GM21360 (cell line): ENCODE data around the gene PTBP3.
"Not testable (repeated sequence)": the region's sequence is repeated elsewhere in the genome, so short reads cannot be mapped to it uniquely, and the experiment has no call there.

ENCODE experiments used
- ATAC-seq: cut with Tn5 transposase; IDR thresholded peaks from one replicate; pipeline ENCODE4 v1.9.1; 2021; ENCODE audit warnings: mild to moderate bottlenecking, moderate library complexity; ENCODE audit not compliant: unreplicated experiment

Gene PTBP3

GRCh38 chr9:112325127-112325526 lies 8.3 kb downstream of the PTBP3 start:
- ATAC-seq: no peak

DNA sequence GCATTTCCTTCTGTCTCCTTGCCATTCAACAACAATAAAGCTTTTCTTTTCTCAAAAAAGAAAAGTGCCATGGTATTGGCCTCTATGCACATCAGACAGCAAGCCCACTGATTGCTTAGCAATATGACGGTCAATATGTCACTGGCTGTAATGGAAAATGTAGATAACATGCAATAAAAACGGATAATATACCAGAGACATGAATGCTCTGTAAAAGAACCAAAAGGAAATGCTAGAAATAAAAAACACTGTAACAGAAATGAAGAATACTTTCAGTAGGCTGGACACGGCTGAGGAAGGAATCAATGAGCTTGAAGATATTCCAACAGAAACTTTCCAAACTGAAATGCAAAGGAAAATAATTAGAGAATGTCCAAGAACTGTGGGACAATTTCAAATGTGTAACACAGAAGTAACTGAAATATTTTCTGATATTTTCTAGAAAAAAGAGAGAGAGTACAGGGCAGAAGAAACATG lies 10.0 kb downstream of the PTBP3 start:
- ATAC-seq: no peak

DNA sequence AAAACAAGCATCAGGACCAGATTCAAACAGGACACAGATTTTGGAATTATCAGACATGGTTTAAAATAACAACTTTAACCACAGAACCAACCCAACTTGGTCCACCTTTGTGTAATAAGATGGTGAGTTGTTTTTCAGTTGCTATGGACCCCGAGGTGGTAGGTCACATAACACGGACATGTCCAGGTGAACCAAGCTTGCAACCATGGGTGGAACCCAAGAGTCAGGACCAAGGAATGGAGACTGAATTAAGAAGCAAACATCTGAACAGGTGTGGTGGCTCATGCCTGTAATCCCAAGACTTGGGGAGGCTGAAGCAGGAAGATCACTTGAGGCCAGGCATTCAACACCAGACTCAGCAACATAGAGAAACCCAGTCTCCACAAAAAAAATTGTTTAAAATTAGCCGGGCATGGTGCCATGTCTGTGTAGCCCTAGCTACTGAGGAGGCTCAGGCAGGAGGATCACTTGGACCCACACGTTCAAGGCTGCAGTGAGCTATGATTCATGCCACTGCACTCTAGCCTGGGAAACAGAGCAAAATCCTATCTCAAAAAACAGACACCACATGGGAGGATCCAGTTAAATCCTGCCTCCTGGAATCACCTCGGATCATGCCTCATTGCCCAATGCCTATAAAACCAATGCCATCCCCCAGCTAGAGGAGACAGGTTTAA lies 10.6 kb downstream of the PTBP3 start:
- no peak for ATAC-seq

GRCh38 chr9:112316258-112316943 lies 17.0 kb downstream of the PTBP3 start:
- no peak for ATAC-seq

- ATAC-seq: no peak
Observed at GRCh38 chr9:112315331-112316257, 17.8 kb downstream of the PTBP3 start.

- no peak for ATAC-seq
Observed at GRCh38 chr9:112312139-112312538, 21.3 kb downstream of the PTBP3 start.

- no peak for ATAC-seq
Observed at GRCh38 chr9:112311497-112311896, 21.9 kb downstream of the PTBP3 start.

GRCh38 chr9:112310826-112311225 lies 22.6 kb downstream of the PTBP3 start:
- no peak for ATAC-seq

DNA sequence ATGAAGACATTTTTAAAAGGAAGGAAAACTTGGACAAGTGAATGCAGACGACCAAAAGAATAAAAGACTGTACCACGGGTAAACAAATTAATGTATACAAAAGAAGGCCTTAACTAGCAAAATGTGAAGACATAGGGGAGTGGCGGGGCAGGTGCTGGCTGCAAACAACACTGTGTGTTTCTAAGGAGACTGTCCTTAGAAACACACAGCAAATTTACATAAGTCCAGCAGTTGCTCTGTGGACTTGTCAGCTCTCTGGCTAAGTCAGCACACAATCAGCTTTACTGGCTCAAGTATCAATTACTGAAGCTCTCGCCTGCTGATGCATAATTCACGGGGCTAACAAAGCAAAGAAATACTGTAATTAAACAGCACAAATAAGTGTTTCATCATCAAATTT lies 24.8 kb downstream of the PTBP3 start:
- no peak for ATAC-seq

- no peak for ATAC-seq
Observed at GRCh38 chr9:112301420-112301819, 32.0 kb downstream of the PTBP3 start.

DNA sequence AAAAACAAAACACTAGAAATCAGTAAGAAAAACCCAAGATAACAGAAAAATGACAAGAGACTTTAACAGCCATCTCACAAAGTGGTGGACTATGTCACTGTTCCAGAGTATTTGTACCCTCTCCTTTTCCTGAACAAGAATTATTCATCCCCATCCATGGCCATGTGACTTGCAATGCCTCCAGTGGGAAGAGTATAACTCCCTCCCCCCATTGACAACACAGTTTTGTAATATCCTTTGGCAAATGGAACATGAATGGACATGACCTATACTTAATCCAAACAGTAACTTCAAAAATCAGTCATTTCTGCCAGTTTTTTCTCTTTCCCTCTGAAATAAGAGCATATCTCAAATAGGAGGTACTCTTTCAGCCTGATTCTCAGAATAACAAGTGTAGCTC lies 33.9 kb downstream of the PTBP3 start:
- ATAC-seq: no peak

GRCh38 chr9:112296929-112297328 lies 36.5 kb downstream of the PTBP3 start:
- ATAC-seq: no peak

DNA sequence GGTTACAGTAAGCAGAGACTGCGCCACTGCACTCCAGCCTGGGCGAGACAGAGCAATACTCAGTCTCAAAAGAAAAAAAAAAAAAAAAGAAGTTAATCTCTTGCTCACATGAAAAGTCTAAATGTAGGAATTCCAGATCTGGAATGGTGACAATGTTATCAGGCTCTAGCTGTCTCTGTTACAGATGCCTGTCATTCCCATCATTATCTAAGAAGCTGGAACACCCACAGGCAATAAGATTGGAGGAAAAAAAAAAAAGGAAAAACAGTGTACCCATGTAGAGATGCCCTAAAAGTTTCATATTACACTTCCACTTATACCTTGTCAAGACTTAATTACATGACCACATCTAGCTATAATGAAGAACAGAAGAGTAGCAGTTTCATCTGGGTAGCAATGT lies 38.2 kb downstream of the PTBP3 start:
- no peak for ATAC-seq

GRCh38 chr9:112288029-112288428 lies 45.4 kb downstream of the PTBP3 start:
- no peak for ATAC-seq

DNA sequence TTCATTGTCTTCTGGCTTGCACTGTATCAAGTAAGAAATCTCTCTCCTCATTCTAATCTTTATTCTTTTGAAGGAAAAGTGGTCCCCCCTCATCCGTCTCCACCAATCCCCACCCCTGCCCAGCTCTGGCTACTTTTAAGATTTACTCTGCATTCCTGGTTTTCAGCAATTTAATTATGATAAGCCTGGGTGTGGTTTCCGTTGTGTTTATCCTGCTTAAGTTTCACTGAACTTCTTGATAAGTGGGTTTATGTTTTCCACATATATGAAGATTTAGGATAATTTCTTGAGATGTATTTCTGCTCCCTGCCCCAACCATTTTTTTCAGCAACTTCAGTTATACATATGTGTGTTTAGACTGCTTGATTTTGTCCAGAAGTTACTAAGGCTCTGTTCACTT lies 46.5 kb downstream of the PTBP3 start:
- ATAC-seq: no peak

- ATAC-seq: no peak
Observed at GRCh38 chr9:112285056-112285455, 48.4 kb downstream of the PTBP3 start.

DNA sequence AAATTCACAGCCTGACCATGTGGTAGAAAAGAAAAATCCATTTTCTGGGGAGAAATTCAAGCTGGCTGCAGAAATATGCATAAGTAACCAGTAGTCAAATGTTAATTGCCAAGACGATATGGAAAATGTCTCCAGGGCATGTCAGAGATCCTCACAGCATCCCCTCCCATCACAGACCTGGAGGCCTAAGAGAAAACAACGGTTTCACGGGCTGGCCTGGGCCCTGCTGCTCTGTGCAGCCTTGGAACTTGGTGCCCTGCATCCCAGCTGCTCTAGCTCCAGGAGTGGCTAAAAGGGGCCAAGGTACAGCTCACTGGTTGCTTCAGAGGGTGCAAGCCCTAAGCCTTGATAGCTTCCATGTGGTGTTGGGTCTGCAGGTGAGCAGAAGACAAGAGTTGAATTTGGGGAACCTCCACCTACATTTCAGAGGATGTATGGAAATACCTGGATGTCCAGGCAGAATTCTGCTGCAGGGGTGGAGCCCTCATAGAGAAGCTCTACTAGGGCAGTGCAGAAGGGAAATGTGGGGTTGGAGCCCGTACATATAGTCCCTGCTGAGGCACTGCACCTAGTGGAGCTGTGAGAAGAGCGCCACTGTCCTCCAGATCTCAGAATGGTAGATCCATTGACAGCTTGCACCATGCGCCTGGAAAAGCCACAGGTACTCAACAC lies 49.7 kb downstream of the PTBP3 start:
- no peak for ATAC-seq

DNA sequence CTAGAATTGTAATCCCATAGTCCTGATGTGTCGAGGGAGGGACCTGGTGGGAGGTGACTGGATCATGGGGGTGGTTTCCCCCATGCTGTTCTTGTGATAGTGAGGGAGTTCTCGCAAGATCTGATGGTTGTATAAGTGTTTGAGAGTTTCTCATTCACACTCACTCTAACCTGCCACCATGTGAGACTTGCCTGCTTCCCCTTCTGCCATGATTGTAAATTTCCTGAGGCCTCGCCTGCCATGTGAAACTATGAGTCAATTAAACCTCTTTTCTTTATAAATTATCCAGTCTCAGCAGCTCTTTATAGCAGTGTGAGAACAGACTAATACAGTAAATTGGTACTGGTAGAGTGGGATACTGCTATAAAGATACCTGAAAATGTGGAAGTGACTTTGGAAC lies 50.6 kb downstream of the PTBP3 start:
- ATAC-seq: not testable (repeated sequence)

DNA sequence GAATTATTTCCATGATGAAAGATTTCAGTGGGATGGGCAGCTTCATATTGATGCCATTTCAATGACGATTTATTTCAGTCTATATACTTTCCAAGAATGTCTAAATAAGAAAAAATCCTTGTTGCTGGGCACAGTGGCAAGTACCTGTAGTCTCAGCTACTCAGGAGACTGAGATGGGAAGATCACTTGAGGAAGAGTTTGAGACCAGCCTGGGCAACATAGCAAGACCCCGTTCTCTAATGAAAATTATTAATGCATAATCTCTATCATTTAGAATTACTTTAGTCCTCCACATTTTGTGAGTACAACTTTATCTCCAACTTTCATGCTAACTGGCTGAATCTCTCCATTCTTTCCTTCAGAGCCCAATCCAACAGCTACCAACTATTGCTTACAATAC lies 52.5 kb downstream of the PTBP3 start:
- no peak for ATAC-seq

DNA sequence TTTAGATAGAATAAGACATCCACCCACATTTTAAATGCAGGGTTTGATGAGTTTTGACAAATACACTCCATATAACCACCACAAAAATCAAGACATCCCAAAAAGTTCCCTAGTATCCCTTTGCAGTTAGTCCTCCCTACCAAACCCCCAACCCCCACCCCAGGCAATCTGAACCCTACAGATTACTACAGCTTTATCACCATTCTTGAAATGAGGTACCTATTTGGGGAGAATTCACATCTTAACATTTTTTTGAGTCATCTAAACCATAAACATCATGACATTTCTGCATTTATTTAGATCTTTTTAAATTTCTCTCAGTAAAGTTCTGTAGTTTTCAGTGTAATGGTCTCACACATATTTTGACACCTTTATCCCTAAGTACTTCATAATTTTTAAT lies 53.9 kb downstream of the PTBP3 start:
- ATAC-seq: no peak

- ATAC-seq: no peak
Observed at GRCh38 chr9:112278152-112278551, 55.3 kb downstream of the PTBP3 start.
